ENCODE results near the gene GNPTG.

GRCh38 chr16:1351582-1352362, at the start of gene GNPTG, which contains the start of gene TSR3:
- TF ChIP-seq ARNTL (CRISPR knock-in tag; IDR thresholded peaks at IDR 0.05), result 0 out of 2 replicates have a peak, but pooled peaks have one; percentile 60
- no peak for TF ChIP-seq HDAC6 (IDR thresholded peaks at IDR 0.05; ENCODE audit: low read depth, low read length)
- TF ChIP-seq BRCA1 (CRISPR knock-in tag; IDR thresholded peaks at IDR 0.05), result peak; percentile 38; the same call in 1 of the 2 replicates
- TF ChIP-seq ATF2 (CRISPR knock-in tag; IDR thresholded peaks at IDR 0.05), result peak; percentile 59; the same call in 1 of the 2 replicates
- TF ChIP-seq RFXANK (CRISPR knock-in tag; IDR thresholded peaks at IDR 0.05), result no peak
- peak; percentile 52; the same call in 1 of the 2 replicates for TF ChIP-seq CREB1 (IDR thresholded peaks at IDR 0.05)
- TF ChIP-seq CREB1 (CRISPR knock-in tag; IDR thresholded peaks at IDR 0.05), result no peak
